ENCODE data around the gene CDAN1.

DNA sequence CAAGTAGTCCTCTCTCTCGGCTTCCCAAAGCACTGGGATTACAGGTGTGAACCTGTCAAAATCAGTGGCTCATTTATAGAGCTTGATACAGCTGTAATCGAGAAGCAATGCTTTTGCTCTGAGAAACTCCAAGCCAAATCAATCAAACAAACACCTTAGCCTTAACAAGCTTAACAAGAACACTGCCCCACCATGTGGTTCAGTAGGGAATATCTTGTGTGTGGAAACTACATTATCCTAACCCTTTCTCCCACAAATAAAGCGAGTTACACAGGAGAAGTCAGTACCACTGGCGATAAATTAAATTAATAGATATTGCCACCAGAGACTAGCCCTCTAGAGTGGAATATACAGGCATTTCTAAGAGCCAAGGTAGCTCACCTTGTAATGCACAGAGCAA lies 13.9 kb downstream of the CDAN1 start:
- TF ChIP-seq, protein P1, sequence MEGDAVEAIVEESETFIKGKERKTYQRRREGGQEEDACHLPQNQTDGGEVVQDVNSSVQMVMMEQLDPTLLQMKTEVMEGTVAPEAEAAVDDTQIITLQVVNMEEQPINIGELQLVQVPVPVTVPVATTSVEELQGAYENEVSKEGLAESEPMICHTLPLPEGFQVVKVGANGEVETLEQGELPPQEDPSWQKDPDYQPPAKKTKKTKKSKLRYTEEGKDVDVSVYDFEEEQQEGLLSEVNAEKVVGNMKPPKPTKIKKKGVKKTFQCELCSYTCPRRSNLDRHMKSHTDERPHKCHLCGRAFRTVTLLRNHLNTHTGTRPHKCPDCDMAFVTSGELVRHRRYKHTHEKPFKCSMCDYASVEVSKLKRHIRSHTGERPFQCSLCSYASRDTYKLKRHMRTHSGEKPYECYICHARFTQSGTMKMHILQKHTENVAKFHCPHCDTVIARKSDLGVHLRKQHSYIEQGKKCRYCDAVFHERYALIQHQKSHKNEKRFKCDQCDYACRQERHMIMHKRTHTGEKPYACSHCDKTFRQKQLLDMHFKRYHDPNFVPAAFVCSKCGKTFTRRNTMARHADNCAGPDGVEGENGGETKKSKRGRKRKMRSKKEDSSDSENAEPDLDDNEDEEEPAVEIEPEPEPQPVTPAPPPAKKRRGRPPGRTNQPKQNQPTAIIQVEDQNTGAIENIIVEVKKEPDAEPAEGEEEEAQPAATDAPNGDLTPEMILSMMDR (IDR thresholded peaks at IDR 0.05; ENCODE audit: low read depth, low read length), result no peak
- TF ChIP-seq POLR2A (IDR thresholded peaks at IDR 0.05; ENCODE audit: extremely low read depth, insufficient read length), result no peak
- TF ChIP-seq, protein P2, sequence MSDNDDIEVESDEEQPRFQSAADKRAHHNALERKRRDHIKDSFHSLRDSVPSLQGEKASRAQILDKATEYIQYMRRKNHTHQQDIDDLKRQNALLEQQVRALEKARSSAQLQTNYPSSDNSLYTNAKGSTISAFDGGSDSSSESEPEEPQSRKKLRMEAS (IDR thresholded peaks at IDR 0.05; ENCODE audit: low read depth, low read length), result no peak

Data from NB4 (cell line).